H9 (cell line): Measurements from ENCODE around the gene PREB. TPM values are rescaled to one million over a fixed set of nuclear protein-coding genes. Genes with fewer than 3 reads are reported as not detected.
A peak's percentile ranks its signal among the peaks of the same experiment; 100 is the strongest.

Experiments used
- DNase-seq: peaks from one replicate; pipeline ENCODE4 v3.0.0-alpha.2; 2017
- H2AFZ ChIP-seq: one replicate; pipeline ENCODE4 v1.6.1; 2013; ENCODE audit warnings: mild to moderate bottlenecking, low read length, control low read depth, moderate library complexity
- H2AK5ac ChIP-seq: 2 replicates; pipeline ENCODE4 v1.6.1; 2013; ENCODE audit warnings: low read length, control low read depth, mixed read lengths; ENCODE audit not compliant: insufficient read length
- H2BK120ac ChIP-seq: one replicate; pipeline ENCODE4 v1.6.1; 2013; ENCODE audit warnings: low read depth, mild to moderate bottlenecking, low read length, control low read depth, inconsistent platforms; ENCODE audit not compliant: poor library complexity, severe bottlenecking
- H2BK12ac ChIP-seq: 2 replicates; pipeline ENCODE4 v1.6.1; 2013; ENCODE audit warnings: low read length, control low read depth, mixed read lengths, low read depth; ENCODE audit not compliant: insufficient read length
- H2BK15ac ChIP-seq: 2 replicates; pipeline ENCODE4 v1.6.1; 2013; ENCODE audit warnings: low read depth, low read length, control low read depth
- H2BK20ac ChIP-seq: one replicate; pipeline ENCODE4 v1.6.1; 2013; ENCODE audit warnings: low read depth, mild to moderate bottlenecking, low read length, control low read depth, inconsistent platforms; ENCODE audit not compliant: poor library complexity, severe bottlenecking
- H2BK5ac ChIP-seq: 2 replicates; pipeline ENCODE4 v1.6.1; 2013; ENCODE audit warnings: low read length, control low read depth, mixed read lengths; ENCODE audit not compliant: insufficient read length
- H3K14ac ChIP-seq: 2 replicates; pipeline ENCODE4 v1.6.1; 2013; ENCODE audit warnings: low read length, control low read depth; ENCODE audit not compliant: insufficient read depth
- H3K18ac ChIP-seq: 2 replicates; pipeline ENCODE4 v1.6.1; 2013; ENCODE audit warnings: low read depth, mild to moderate bottlenecking, mixed read lengths, low read length, control low read depth; ENCODE audit not compliant: insufficient read length
- H3K23ac ChIP-seq: 2 replicates; pipeline ENCODE4 v1.6.1; 2013; ENCODE audit warnings: low read length, control low read depth, mixed read lengths, low read depth; ENCODE audit not compliant: insufficient read length
- H3K23me2 ChIP-seq: 2 replicates; pipeline ENCODE4 v1.6.1; 2013; ENCODE audit warnings: low read depth, mild to moderate bottlenecking, mixed read lengths, low read length, control low read depth; ENCODE audit not compliant: insufficient read length, poor library complexity, severe bottlenecking
- H3K27ac ChIP-seq: 2 replicates; pipeline ENCODE4 v1.5.1; 2013; ENCODE audit warnings: low read length, control low read depth, mixed read lengths, low read depth; ENCODE audit not compliant: insufficient read length
- H3K27me3 ChIP-seq: 2 replicates; pipeline ENCODE4 v1.6.1; 2013; ENCODE audit warnings: low read length, control low read depth, inconsistent platforms; ENCODE audit not compliant: insufficient read depth
- H3K4ac ChIP-seq: 2 replicates; pipeline ENCODE4 v1.6.1; 2013; ENCODE audit warnings: low read depth, mild to moderate bottlenecking, control low read depth, inconsistent platforms, low read length, moderate library complexity
- H3K4me1 ChIP-seq: 2 replicates; pipeline ENCODE4 v1.6.1; 2013; ENCODE audit warnings: low read length, control low read depth, inconsistent platforms; ENCODE audit not compliant: insufficient read depth
- H3K4me2 ChIP-seq: 2 replicates; pipeline ENCODE4 v1.6.1; 2013; ENCODE audit warnings: low read length, control low read depth, mixed read lengths; ENCODE audit not compliant: insufficient read length, insufficient read depth
- H3K56ac ChIP-seq: 2 replicates; pipeline ENCODE4 v1.6.1; 2013; ENCODE audit warnings: low read depth, mild to moderate bottlenecking, mixed read lengths, low read length, control low read depth; ENCODE audit not compliant: insufficient read length
- H3K79me1 ChIP-seq: 2 replicates; pipeline ENCODE4 v1.6.1; 2013; ENCODE audit warnings: low read depth, mild to moderate bottlenecking, moderate library complexity, low read length, control low read depth, inconsistent platforms; ENCODE audit not compliant: insufficient read depth, poor library complexity, severe bottlenecking
- H3K79me2 ChIP-seq: 2 replicates; pipeline ENCODE4 v1.6.1; 2013; ENCODE audit warnings: low read length, control low read depth, inconsistent platforms; ENCODE audit not compliant: insufficient read depth
- H3K9ac ChIP-seq: 2 replicates; pipeline ENCODE4 v1.6.1; 2013; ENCODE audit warnings: low read length, control low read depth, mixed read lengths; ENCODE audit not compliant: insufficient read length; ENCODE audit errors: extremely low read depth
- H3K9me3 ChIP-seq: one replicate; pipeline ENCODE4 v1.6.1; 2013; ENCODE audit warnings: low read depth, low read length, inconsistent platforms; ENCODE audit not compliant: control insufficient read depth
- H3T11ph ChIP-seq: one replicate; pipeline ENCODE4 v1.6.1; 2013; ENCODE audit warnings: mild to moderate bottlenecking, low read length, control low read depth, inconsistent platforms
- H4K20me1 ChIP-seq: one replicate; pipeline ENCODE4 v1.6.1; 2013; ENCODE audit not compliant: control insufficient read depth, insufficient read length, insufficient read depth
- H4K5ac ChIP-seq: 2 replicates; pipeline ENCODE4 v1.6.1; 2013; ENCODE audit warnings: low read depth, mild to moderate bottlenecking, mixed read lengths, low read length, control low read depth; ENCODE audit not compliant: insufficient read length
- H4K8ac ChIP-seq: replicated peaks from 2 replicates; pipeline ENCODE4 v1.6.1; 2013; ENCODE audit warnings: low read length, control low read depth, mixed read lengths, low read depth; ENCODE audit not compliant: insufficient read length
- H4K91ac ChIP-seq: 2 replicates; pipeline ENCODE4 v1.6.1; 2013; ENCODE audit warnings: low read depth, mild to moderate bottlenecking, moderate library complexity, mixed read lengths, low read length, control low read depth; ENCODE audit not compliant: insufficient read length
- H3K27ac Mint-ChIP-seq, 3 experiments: 2 replicates in 2 of 3; 3 replicates in 1 of 3; pipeline ENCODE4 v1.8.0; 2020 to 2021; ENCODE audit warnings: mixed read lengths in 3 of 3, mild to moderate bottlenecking in 1 of 3, moderate library complexity in 1 of 3
- H3K27me3 Mint-ChIP-seq: 2 replicates; pipeline ENCODE4 v1.8.0; 2021; ENCODE audit warnings: low read depth, mild to moderate bottlenecking, moderate library complexity, mixed read lengths
- H3K36me3 Mint-ChIP-seq, 3 experiments: 2 replicates in 2 of 3; 3 replicates in 1 of 3; pipeline ENCODE4 v1.8.0; 2020 to 2021; ENCODE audit warnings: low read depth in 3 of 3, mixed read lengths in 3 of 3; ENCODE audit not compliant: insufficient read depth in 1 of 3
- H3K4me1 Mint-ChIP-seq, 2 experiments: 2 replicates each; pipeline ENCODE4 v1.8.0; 2020; ENCODE audit warnings: mixed read lengths in 2 of 2
- H3K4me3 Mint-ChIP-seq, 2 experiments: 2 replicates in 1 of 2; 3 replicates in 1 of 2; pipeline ENCODE4 v1.8.0; 2020 to 2021; ENCODE audit warnings: mild to moderate bottlenecking in 2 of 2, mixed read lengths in 2 of 2, moderate library complexity in 1 of 2
- H3K9me3 Mint-ChIP-seq, 2 experiments: 2 replicates in 1 of 2; 3 replicates in 1 of 2; pipeline ENCODE4 v1.8.0; 2020; ENCODE audit warnings: mild to moderate bottlenecking in 2 of 2, mixed read lengths in 2 of 2, moderate library complexity in 1 of 2
- WGBS: extraction: QIAGEN DNeasy Blood & Tissue Kit; methylation state at CpG from one replicate; pipeline ENCODE4 v1.1.7; 2013; ENCODE audit warnings: missing lambda C conversion rate, low lambda C conversion rate, mixed read lengths; ENCODE audit not compliant: insufficient read length; ENCODE audit errors: extremely low coverage; 5-methylcytosine and 5-hydroxymethylcytosine counted together
- total RNA-seq: library from RNA; stranded (reverse); gene quantifications from 2 replicates; pipeline ENCODE4 v1.2.1, GENCODE V29; 2021
- TF ChIP-seq, protein P1 (sequence below): fragments of 200-600 bp; sonication (generic); conservative IDR thresholded peaks from 3 replicates; pipeline ENCODE4 v1.8.0; 2021; ENCODE audit warnings: antibody characterized with exemption, mild to moderate bottlenecking

PREB gene
- total RNA-seq, 1 experiment from 2014 or later, result 43.6 TPM

DNA sequence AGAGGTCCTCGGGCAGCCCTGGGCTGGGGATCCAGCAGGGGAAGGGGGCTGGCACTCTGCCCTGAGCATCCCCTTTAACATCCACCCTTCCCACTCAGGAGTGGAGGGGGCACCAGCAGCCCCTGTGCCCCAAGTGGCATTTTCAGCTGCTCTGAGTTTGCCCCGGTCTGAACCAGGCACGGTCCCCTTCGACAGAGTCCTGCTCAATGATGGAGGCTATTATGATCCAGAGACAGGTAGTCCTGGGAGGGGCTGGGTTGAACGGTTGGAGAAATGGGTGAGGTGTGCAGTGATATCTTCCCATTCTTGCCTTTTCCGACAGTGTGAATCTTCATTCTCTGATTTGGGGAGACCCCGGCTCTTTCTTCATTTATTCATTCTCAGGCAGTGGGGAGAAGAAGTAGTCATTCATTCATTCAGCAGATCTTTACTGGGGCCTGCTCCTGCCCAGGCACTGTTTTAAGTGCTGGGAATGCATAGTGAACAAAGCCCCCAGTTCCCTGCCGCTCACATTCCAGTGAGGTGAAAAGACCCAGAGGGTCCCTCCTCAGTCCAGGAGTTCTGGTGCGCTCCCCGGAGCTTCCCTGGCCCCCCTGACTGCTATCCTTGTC is 49.3 kb downstream of the PREB start:
- TF ChIP-seq, protein P1, sequence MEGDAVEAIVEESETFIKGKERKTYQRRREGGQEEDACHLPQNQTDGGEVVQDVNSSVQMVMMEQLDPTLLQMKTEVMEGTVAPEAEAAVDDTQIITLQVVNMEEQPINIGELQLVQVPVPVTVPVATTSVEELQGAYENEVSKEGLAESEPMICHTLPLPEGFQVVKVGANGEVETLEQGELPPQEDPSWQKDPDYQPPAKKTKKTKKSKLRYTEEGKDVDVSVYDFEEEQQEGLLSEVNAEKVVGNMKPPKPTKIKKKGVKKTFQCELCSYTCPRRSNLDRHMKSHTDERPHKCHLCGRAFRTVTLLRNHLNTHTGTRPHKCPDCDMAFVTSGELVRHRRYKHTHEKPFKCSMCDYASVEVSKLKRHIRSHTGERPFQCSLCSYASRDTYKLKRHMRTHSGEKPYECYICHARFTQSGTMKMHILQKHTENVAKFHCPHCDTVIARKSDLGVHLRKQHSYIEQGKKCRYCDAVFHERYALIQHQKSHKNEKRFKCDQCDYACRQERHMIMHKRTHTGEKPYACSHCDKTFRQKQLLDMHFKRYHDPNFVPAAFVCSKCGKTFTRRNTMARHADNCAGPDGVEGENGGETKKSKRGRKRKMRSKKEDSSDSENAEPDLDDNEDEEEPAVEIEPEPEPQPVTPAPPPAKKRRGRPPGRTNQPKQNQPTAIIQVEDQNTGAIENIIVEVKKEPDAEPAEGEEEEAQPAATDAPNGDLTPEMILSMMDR, result no peak
- no peaks in the 10 kb centered on the region for H3K79me2 ChIP-seq
- no peak overlapping the region for H2BK12ac ChIP-seq
- no peak overlapping the region for H3T11ph ChIP-seq
- H3K27me3 ChIP-seq, result no peaks in the 10 kb centered on the region
- no peak overlapping the region for H2BK5ac ChIP-seq
- no peak overlapping the region for H2BK120ac ChIP-seq
- no peak overlapping the region for H2BK15ac ChIP-seq
- no peak overlapping the region for H4K91ac ChIP-seq
- H2BK20ac ChIP-seq, result no peak overlapping the region
- no peak overlapping the region; the same call in 1 of the 2 replicates for H3K14ac ChIP-seq
- no peak overlapping the region for H4K8ac ChIP-seq
- no peak overlapping the region for H3K18ac ChIP-seq
- Mint-ChIP-seq H3K27me3 (peaks cover 20% of the 10 kb centered on the region), H3K9me3 (no peaks in the 10 kb centered on the region), H3K27ac (no peak overlapping the region), H3K4me1 (peaks cover 21 to 38% of the 10 kb centered on the region in 2 experiments), H3K36me3 (no peaks in the 10 kb centered on the region; a peak in 1 of 7 replicates), H3K4me3 (peak overlapping the region; percentile 69 to 75)
- no peaks in the 10 kb centered on the region for H3K79me1 ChIP-seq
- no peaks in the 10 kb centered on the region for H3K4me1 ChIP-seq
- H2AFZ ChIP-seq, result no peak overlapping the region
- H2AK5ac ChIP-seq, result no peak overlapping the region
- no CpG with 5 or more reads among the region's 10 CpGs for whole genome bisulfite sequencing
- no peak overlapping the region for H3K23ac ChIP-seq
- no peak overlapping the region for H3K56ac ChIP-seq
- H3K27ac ChIP-seq, result no peak overlapping the region
- peak overlapping the region; percentile 35 for H3K4me2 ChIP-seq
- no peak for DNase-seq
- H3K9ac ChIP-seq, result no peak overlapping the region
- no peak overlapping the region for H3K4ac ChIP-seq
- H3K9me3 ChIP-seq, result no peaks in the 10 kb centered on the region
- peaks cover 13% of the 10 kb centered on the region for H3K23me2 ChIP-seq
- no peaks in the 10 kb centered on the region for H4K20me1 ChIP-seq
- H4K5ac ChIP-seq, result no peak overlapping the region
